GM12878 (cell line): ENCODE measurements around the gene HLA-DQA2. TPM values are rescaled to one million over a fixed set of nuclear protein-coding genes. Genes with fewer than 3 reads are reported as not detected.

Source experiments
- ATAC-seq: fragments of 200-7000 bp; cut with Tn5 transposase; 3 replicates; pipeline ENCODE4 v1.9.1; 2020; ENCODE audit warnings: mild to moderate bottlenecking, moderate library complexity
- Bru-seq: library from RNA; stranded (reverse); fragments of 400-500 nt; gene quantifications from one replicate; lab custom pipeline; 2021; lab: Mats Ljungman, UMichigan
- BruChase-seq, 2 experiments: library from RNA; stranded (reverse); fragments of 400-500 nt; gene quantifications; one replicate each; lab custom pipeline; 2021; lab: Mats Ljungman, UMichigan
- BruUV-seq: library from RNA; stranded (reverse); fragments of 400-500 nt; replicated peaks from 2 replicates; lab custom pipeline; 2021; lab: Mats Ljungman, UMichigan
- CTCF ChIA-PET: fragments of 300-600 bp; sonication (Branson Sonifier 250); formaldehyde crosslinking; extraction: SDS; loops from one replicate; lab custom pipeline; 2021; ENCODE audit warnings: inconsistent platforms; lab: Yijun Ruan, JAX
- POLR2A ChIA-PET: fragments of 350-600 bp; formaldehyde crosslinking; extraction: SDS; loops from one replicate; lab custom pipeline; 2021; ENCODE audit warnings: inconsistent platforms; lab: Charles Lee
- RAD21 ChIA-PET: fragments of 300-600 bp; sonication (Branson Sonifier 250); formaldehyde crosslinking; loops from one replicate; lab custom pipeline; 2023; ENCODE audit warnings: antibody characterized with exemption; ENCODE audit not compliant: unreplicated experiment; lab: Charles Lee
- SMC1A ChIA-PET: fragments of 300-600 bp; sonication (Branson Sonifier 250); formaldehyde crosslinking; loops from one replicate; lab custom pipeline; 2023; ENCODE audit not compliant: unreplicated experiment, uncharacterized antibody; lab: Charles Lee
- DNase-seq: peaks from one replicate; pipeline ENCODE4 v3.0.0-alpha.2; 2011; ENCODE audit warnings: low read depth, low spot score
- FAIRE-seq: peaks from 3 replicates; lab custom pipeline; 2011; peaks lifted over from hg19 to GRCh38; lab: Jason Lieb, UNC
- H2AFZ ChIP-seq: 2 replicates; pipeline ENCODE4 v1.6.0; 2011; ENCODE audit warnings: low read depth, low read length, control low read depth; ENCODE audit not compliant: control insufficient read depth
- H3K27ac ChIP-seq: 2 replicates; pipeline ENCODE4 v1.5.1; 2011; ENCODE audit warnings: control low read depth; ENCODE audit not compliant: control insufficient read depth, insufficient read depth
- H3K27me3 ChIP-seq, 2 experiments: replicated peaks in 1 of 2; 2 replicates each; pipeline versions ENCODE4 v1.6.0 to v1.6.1; 2011; ENCODE audit warnings: low read length in 1 of 2; ENCODE audit not compliant: control insufficient read depth in 2 of 2, insufficient read depth in 2 of 2
- H3K36me3 ChIP-seq, 2 experiments: 2 replicates each; pipeline ENCODE4 v1.5.1; 2011; ENCODE audit warnings: low read length in 1 of 2; ENCODE audit not compliant: control insufficient read depth in 2 of 2, insufficient read depth in 2 of 2
- H3K4me1 ChIP-seq: 2 replicates; pipeline ENCODE4 v1.6.1; 2011; ENCODE audit warnings: mild to moderate bottlenecking, low read length, moderate library complexity, mixed read lengths; ENCODE audit not compliant: control insufficient read depth, insufficient read depth
- H3K4me2 ChIP-seq: 2 replicates; pipeline ENCODE4 v1.6.0; 2011; ENCODE audit warnings: control low read depth; ENCODE audit not compliant: control insufficient read depth, insufficient read depth
- H3K4me3 ChIP-seq: fragments of 200-600 bp; sonication (generic); 2 replicates; pipeline ENCODE4 v1.5.1; 2016
- H3K79me2 ChIP-seq: 2 replicates; pipeline ENCODE4 v1.6.0; 2011; ENCODE audit warnings: low read length; ENCODE audit not compliant: control insufficient read depth, insufficient read depth
- H3K9ac ChIP-seq: 2 replicates; pipeline ENCODE4 v1.8.0; 2011; ENCODE audit warnings: low read length, control low read depth, mixed read lengths; ENCODE audit not compliant: control insufficient read depth, insufficient read depth
- H3K9me3 ChIP-seq: replicated peaks from 3 replicates; pipeline ENCODE4 v1.5.1; 2011; ENCODE audit warnings: mild to moderate bottlenecking, low read length; ENCODE audit not compliant: control insufficient read depth, insufficient read depth
- H4K20me1 ChIP-seq: 2 replicates; pipeline ENCODE4 v1.6.0; 2011; ENCODE audit not compliant: control insufficient read depth, insufficient read depth
- BCL3 ChIP-seq: IDR thresholded peaks from 2 replicates; pipeline ENCODE4 v1.6.1; 2011; ENCODE audit warnings: borderline replicate concordance, low read depth, mild to moderate bottlenecking, moderate library complexity, low read length; ENCODE audit not compliant: insufficient read depth, poor library complexity, severe bottlenecking
- ESRRA ChIP-seq: IDR thresholded peaks from 2 replicates; pipeline ENCODE4 v1.6.1; 2012; ENCODE audit warnings: mild to moderate bottlenecking, low read length, improper control_type of control experiment
- FOS ChIP-seq: IDR thresholded peaks from 3 replicates; pipeline ENCODE4 v1.6.1; 2011; ENCODE audit warnings: borderline replicate concordance; ENCODE audit not compliant: insufficient read length; ENCODE audit errors: extremely low read depth
- IRF4 ChIP-seq: IDR thresholded peaks from 2 replicates; pipeline ENCODE4 v1.6.1; 2011; ENCODE audit warnings: low read depth, low read length
- MTA2 ChIP-seq: fragments of 450-650 bp; IDR thresholded peaks from 2 replicates; pipeline ENCODE4 v1.6.1; 2016; ENCODE audit warnings: low read depth, mild to moderate bottlenecking, moderate library complexity
- MTA3 ChIP-seq: IDR thresholded peaks from 2 replicates; pipeline ENCODE4 v1.6.1; 2012; ENCODE audit warnings: low read length, inconsistent platforms, borderline replicate concordance
- MYB ChIP-seq: fragments of 150-350 bp; IDR thresholded peaks from 2 replicates; pipeline ENCODE4 v1.6.1; 2014; ENCODE audit warnings: mild to moderate bottlenecking, low read depth, low read length, borderline replicate concordance
- NFIC ChIP-seq: IDR thresholded peaks from 2 replicates; pipeline ENCODE4 v1.6.1; 2012; ENCODE audit warnings: low read depth, mild to moderate bottlenecking, inconsistent platforms, low read length, moderate library complexity
- NRF1 ChIP-seq: conservative IDR thresholded peaks from 2 replicates; pipeline ENCODE4 v1.6.1; 2011; ENCODE audit warnings: mild to moderate bottlenecking, low read depth, low read length, improper control_type of control experiment
- PAX8 ChIP-seq: fragments of 450-650 bp; IDR thresholded peaks from 2 replicates; pipeline ENCODE4 v1.6.1; 2017; ENCODE audit warnings: mild to moderate bottlenecking, moderate library complexity
- RAD51 ChIP-seq: fragments of 450-650 bp; IDR thresholded peaks from 2 replicates; pipeline ENCODE4 v1.6.1; 2016; ENCODE audit warnings: moderate library complexity, mild to moderate bottlenecking, inconsistent platforms
- RELA ChIP-seq: fragments of 450-650 bp; IDR thresholded peaks from 2 replicates; pipeline ENCODE4 v1.8.0; 2014; ENCODE audit warnings: borderline replicate concordance; ENCODE audit not compliant: partially characterized antibody
- ZBTB40 ChIP-seq: fragments of 450-650 bp; IDR thresholded peaks from 2 replicates; pipeline ENCODE4 v1.6.1; 2016; ENCODE audit warnings: mild to moderate bottlenecking, moderate library complexity, borderline replicate concordance
- ZSCAN29 ChIP-seq: fragments of 450-650 bp; IDR thresholded peaks from 2 replicates; pipeline ENCODE4 v1.6.1; 2017; ENCODE audit warnings: mild to moderate bottlenecking, moderate library complexity
- WGBS: methylation state at CpG from one replicate; pipeline ENCODE4 v1.1.6; 2016; ENCODE audit warnings: low lambda C conversion rate; ENCODE audit not compliant: insufficient replicate concordance, insufficient coverage; ENCODE audit errors: missing lambda C conversion rate; 5-methylcytosine and 5-hydroxymethylcytosine counted together
- in situ Hi-C: fragments of 300-500 bp; cut with MboI; formaldehyde crosslinking; loops from 9 replicates; pipeline ENCODE4 v1.14.3; 2018; ENCODE audit warnings: mixed read lengths
- intact Hi-C: fragments of 100-400 bp; cut with micrococcal nuclease; formaldehyde crosslinking; loops from one replicate; pipeline ENCODE4 v1.14.2; 2022; ENCODE audit not compliant: unreplicated experiment
- long read RNA-seq, 2 experiments: library from polyadenylated mRNA; unstranded; transcript quantifications; one replicate each; pipeline ENCODE4 v2.0.0, GENCODE V29; 2019 to 2020
- polyA minus RNA-seq, 3 experiments: library from RNA; depleted of rRNA, polyadenylated mRNA; stranded (reverse); fragments of >200 nt; gene quantifications; 2 replicates each; pipeline ENCODE4 v1.2.3, GENCODE V29; 2011
- polyA plus RNA-seq, 11 experiments: library from polyadenylated mRNA; depleted of rRNA in 4 of 11; unstranded in 6 of 11; stranded (reverse) in 5 of 11; fragments of >200 nt; fragmentation: Nextera tagmentation in 4 of 11; fragmentation: Illumina TruSeq in 1 of 11; extraction: Ambion mirVana in 4 of 11; extraction: Trizol in 1 of 11; gene quantifications; 1 replicate in 1 of 11; 2 replicates in 10 of 11; pipeline versions ENCODE4 v1.2.1 to v1.2.3, GENCODE V29; 2011 to 2016; ENCODE audit warnings: inconsistent platforms in 2 of 11, missing spikeins in 2 of 11, low read depth in 1 of 11
- total RNA-seq, 4 experiments: library from RNA; depleted of rRNA in 3 of 4; stranded (reverse); fragments of >200 nt in 3 of 4; fragmentation: Illumina TruSeq in 1 of 4; extraction: Trizol in 1 of 4; gene quantifications; 2 replicates each; pipeline versions ENCODE4 v1.2.1 to v1.2.3, GENCODE V29; 2013 to 2021

The HLA-DQA2 gene
- total RNA-seq (2013; cell fraction: nucleolus; rRNA removed), result 4.1 and 4.9 TPM in 2 replicates
- total RNA-seq (2014; rRNA removed), result 12.3 and 14.1 TPM in 2 replicates
- total RNA-seq (2014; rRNA removed; fragmentation: Illumina TruSeq; extraction: Trizol), result 14.3 and 15.4 TPM in 2 replicates
- 24.2 and 26.5 TPM in 2 replicates for total RNA-seq (2021)
- 0.70 TPM for polyA plus RNA-seq (2011; ENCODE audit: low read depth)
- polyA plus RNA-seq (2011; rRNA removed), result 22.5 and 25.2 TPM in 2 replicates
- 28.9 and 30.3 TPM in 2 replicates for polyA plus RNA-seq (2011; cell fraction: cytosol; rRNA removed)
- 7.4 and 18.0 TPM in 2 replicates for polyA plus RNA-seq (2011; cell fraction: nucleus; rRNA removed)
- polyA plus RNA-seq (2012), result 13.1 and 21.9 TPM in 2 replicates
- 8.9 and 9.1 TPM in 2 replicates for polyA plus RNA-seq (2014; fragmentation: Illumina TruSeq; extraction: Trizol)
- 10 to 100 TPM; 17.2 to 21.8 TPM for polyA plus RNA-seq (2014; fragmentation: Nextera tagmentation; extraction: Ambion mirVana)
- polyA plus RNA-seq (2014; rRNA removed), result 19.9 and 26.4 TPM in 2 replicates
- polyA plus RNA-seq (2016; fragmentation: Nextera tagmentation; extraction: Ambion mirVana), result 10 to 100 TPM; 11.8 to 12.5 TPM
- 15.4 and 17.5 TPM in 2 replicates for polyA minus RNA-seq (2011; rRNA and poly(A)+ RNA removed)
- polyA minus RNA-seq (2011; cell fraction: cytosol; rRNA and poly(A)+ RNA removed), result 5.9 and 8.9 TPM in 2 replicates
- polyA minus RNA-seq (2011; cell fraction: nucleus; rRNA and poly(A)+ RNA removed), result 2.7 and 2.9 TPM in 2 replicates
- Bru-seq, nascent RNA, result percentile 62 among the genes with signal in this experiment
- BruChase-seq, experiment 1, labeled RNA remaining after a 6-hour chase, result percentile 47 among the genes with signal in this experiment
- percentile 42 among the genes with signal in this experiment for BruChase-seq, experiment 2, labeled RNA remaining after a 2-hour chase
- long read RNA-seq, experiment 1, result 0 reads
- long read RNA-seq, experiment 2, result 0 reads

DNA sequence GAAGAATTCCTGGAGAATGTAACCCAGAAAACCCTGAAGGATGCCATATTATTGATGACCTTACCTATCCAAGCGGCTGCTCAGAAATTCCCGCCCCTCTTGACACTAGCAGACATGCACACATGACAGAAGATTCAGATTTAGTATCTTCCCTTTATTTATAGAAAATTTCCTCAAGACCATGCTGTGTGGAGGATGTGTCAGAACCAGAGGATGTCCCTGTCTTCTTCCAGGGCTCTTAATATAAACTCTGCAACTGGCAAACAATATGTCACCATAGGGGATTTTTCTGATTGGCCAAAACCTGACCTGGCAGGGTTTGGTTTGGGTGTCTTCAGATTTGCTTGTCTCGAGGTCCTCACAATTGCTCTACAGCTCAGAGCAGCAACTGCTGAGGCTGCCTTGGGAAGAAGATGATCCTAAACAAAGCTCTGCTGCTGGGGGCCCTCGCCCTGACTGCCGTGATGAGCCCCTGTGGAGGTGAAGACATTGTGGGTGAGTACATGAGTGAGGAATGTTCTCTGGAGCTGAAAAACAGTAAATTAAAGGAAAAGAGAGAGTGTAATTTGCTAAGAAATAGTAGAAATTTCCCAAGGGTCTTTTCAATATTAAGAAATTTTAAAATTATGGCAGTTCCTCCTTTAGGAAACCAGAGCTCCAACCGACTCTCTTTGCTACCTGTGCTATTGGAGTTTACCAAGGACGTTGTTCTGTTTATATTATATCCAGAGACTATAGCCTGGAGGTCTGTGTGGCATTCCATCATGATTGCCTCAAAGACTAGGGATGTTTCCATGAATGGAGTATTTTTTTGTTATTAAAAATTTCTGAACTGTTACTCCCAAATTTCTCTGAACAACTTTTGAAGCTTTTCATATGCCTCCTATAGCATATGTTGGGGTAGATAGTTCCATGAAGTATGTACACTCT lies at the start of gene HLA-DQA2:
Gene HLA-DQA2, plus strand, starts transcription at position 361 of the 930 bp plus-strand sequence. Its CDS starts 53 bp downstream, at position 414.
- no TSS peak for BruUV-seq
- no peak for TF ChIP-seq ZBTB40
- TF ChIP-seq RAD51, result no peak
- TF ChIP-seq RELA, result no peak
- TF ChIP-seq ZSCAN29, result no peak
- no peak for TF ChIP-seq BCL3
- TF ChIP-seq PAX8, result no peak
- no peak for TF ChIP-seq NFIC
- TF ChIP-seq MTA2, result no peak
- no peak for TF ChIP-seq IRF4
- TF ChIP-seq MYB, result no peak
- no peak for TF ChIP-seq FOS
- no peak for TF ChIP-seq ESRRA
- TF ChIP-seq NRF1, result no peak
- no peak for TF ChIP-seq MTA3
- FAIRE-seq (no peak), ATAC-seq (peak; percentile 72), DNase-seq (no peak)
- 49% methylated on average over 7 of the region's 7 CpGs for WGBS
- Histone ChIP-seq H3K4me2 (no peak within 1 kb of the TSS), H3K79me2 (no peaks in the 10 kb centered on the region), H3K4me3 (no peak within 1 kb of the TSS), H3K4me1 (no peaks in the 10 kb centered on the region; the same call in 1 of the 2 replicates), H4K20me1 (no peaks in the 10 kb centered on the region), H3K27ac (no peak within 1 kb of the TSS), H3K9me3 (no peaks in the 10 kb centered on the region), H3K9ac (no peak within 1 kb of the TSS), H3K27me3 (peaks cover 0 to 4% of the 10 kb centered on the region in 2 experiments; a peak in 2 of 4 replicates), H3K36me3 (no peaks in the 10 kb centered on the region), H2AFZ (no peak within 1 kb of the TSS)
- CTCF ChIA-PET, result interaction anchor here (1.0 kb wide), 1 partner anchor 327 kb away, joined by 3 read pairs; no protein-coding TSS in a partner anchor
- intact Hi-C loops (no loop called here), in situ Hi-C loops (loop anchor here (5.0 kb wide), 1 partner anchor 104 kb away; the partner anchor contains the start of gene HLA-DQA1)
- POLR2A ChIA-PET, result no interaction called here
- SMC1A ChIA-PET, result interaction anchor here (0.8 kb wide), 1 partner anchor 9 kb away, joined by 3 read pairs; no protein-coding TSS in a partner anchor
- RAD21 ChIA-PET, result no interaction called here
